ENCODE results near the gene PCDH15. TPM values are rescaled to one million over a fixed set of nuclear protein-coding genes. Genes with fewer than 3 reads are reported as not detected.

The PCDH15 gene
- total RNA-seq, 1 donor from 2014 or later: not detected

DNA sequence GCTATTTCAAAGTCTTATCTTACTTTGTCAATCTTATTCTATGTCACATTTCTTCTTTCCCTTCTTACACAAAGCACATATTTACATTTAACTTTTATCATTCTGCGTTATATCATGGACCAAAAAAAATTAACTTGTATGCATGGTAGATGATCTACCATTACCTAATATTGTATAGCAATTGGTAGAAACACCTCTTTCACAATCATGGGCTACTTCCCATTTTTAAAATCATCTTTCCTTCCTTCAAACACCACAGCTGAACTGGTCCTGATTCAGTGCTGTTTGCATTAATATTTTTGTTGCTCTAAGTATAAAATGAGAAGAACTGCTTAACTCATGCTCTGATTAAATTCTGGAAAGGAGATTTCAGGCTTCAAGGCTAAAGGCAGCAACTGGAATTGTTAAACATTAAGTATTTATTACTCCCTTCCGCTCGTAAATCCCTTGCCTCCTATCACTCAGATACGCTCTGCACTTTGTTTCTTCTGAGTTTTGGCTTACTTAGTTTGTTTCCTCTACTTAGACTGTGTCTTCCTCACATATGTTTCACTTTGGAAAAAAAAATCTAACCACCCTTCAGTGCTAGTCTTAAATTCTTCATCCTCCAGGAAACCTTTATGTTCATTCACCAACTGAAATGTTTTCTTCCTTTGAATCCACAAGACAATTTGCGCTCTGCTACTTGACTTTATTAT lies 901.4 kb downstream of the PCDH15 start:
- Mint-ChIP-seq H3K36me3 (ENCODE audit: low read depth, unreplicated experiment) (no peaks in the 10 kb centered on the region), H3K27me3 (ENCODE audit: low read depth, unreplicated experiment) (no peaks in the 10 kb centered on the region), H3K27ac (ENCODE audit: unreplicated experiment) (no peak overlapping the region), H3K4me1 (ENCODE audit: low read depth, unreplicated experiment) (no peaks in the 10 kb centered on the region), H3K4me3 (ENCODE audit: unreplicated experiment) (no peak overlapping the region), H3K9me3 (ENCODE audit: unreplicated experiment) (no peaks in the 10 kb centered on the region)
- FAIRE-seq (no peak), DNase-seq (ENCODE audit: low read depth) (no peak)
- no peak overlapping the region for H3K9ac ChIP-seq (ENCODE audit: low read length)
- no peaks in the 10 kb centered on the region for H3K9me3 ChIP-seq (ENCODE audit: insufficient read depth, low read depth, low read length)
- H3K36me3 ChIP-seq (ENCODE audit: insufficient read depth, low read length): no peaks in the 10 kb centered on the region
- no peaks in the 10 kb centered on the region for H3K4me1 ChIP-seq (ENCODE audit: insufficient read depth, low read length)
- no peaks in the 10 kb centered on the region for H3K79me2 ChIP-seq (ENCODE audit: insufficient read depth, low read length)
- no peaks in the 10 kb centered on the region for H4K20me1 ChIP-seq (ENCODE audit: insufficient read depth, low read length)
- no peak overlapping the region for H3K4me3 ChIP-seq (ENCODE audit: insufficient read depth, low read depth, low read length)
- TF ChIP-seq, protein P1, sequence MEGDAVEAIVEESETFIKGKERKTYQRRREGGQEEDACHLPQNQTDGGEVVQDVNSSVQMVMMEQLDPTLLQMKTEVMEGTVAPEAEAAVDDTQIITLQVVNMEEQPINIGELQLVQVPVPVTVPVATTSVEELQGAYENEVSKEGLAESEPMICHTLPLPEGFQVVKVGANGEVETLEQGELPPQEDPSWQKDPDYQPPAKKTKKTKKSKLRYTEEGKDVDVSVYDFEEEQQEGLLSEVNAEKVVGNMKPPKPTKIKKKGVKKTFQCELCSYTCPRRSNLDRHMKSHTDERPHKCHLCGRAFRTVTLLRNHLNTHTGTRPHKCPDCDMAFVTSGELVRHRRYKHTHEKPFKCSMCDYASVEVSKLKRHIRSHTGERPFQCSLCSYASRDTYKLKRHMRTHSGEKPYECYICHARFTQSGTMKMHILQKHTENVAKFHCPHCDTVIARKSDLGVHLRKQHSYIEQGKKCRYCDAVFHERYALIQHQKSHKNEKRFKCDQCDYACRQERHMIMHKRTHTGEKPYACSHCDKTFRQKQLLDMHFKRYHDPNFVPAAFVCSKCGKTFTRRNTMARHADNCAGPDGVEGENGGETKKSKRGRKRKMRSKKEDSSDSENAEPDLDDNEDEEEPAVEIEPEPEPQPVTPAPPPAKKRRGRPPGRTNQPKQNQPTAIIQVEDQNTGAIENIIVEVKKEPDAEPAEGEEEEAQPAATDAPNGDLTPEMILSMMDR (IDR thresholded peaks at IDR 0.05; ENCODE audit: insufficient read depth, low read depth, low read length): no peak
- TF ChIP-seq EZH2 (IDR thresholded peaks at IDR 0.05; ENCODE audit: insufficient read depth, low read length): no peak
- H3K4me2 ChIP-seq (ENCODE audit: low read length): no peak overlapping the region
- no peak overlapping the region for H3K27ac ChIP-seq (ENCODE audit: low read depth, low read length)
- H2AFZ ChIP-seq (ENCODE audit: low read depth, low read length): no peak overlapping the region
- H3K27me3 ChIP-seq (ENCODE audit: insufficient read depth, low read length): no peaks in the 10 kb centered on the region

GRCh38 chr10:53898532-53898931 lies 902.5 kb downstream of the PCDH15 start:
- no peaks in the 10 kb centered on the region for H3K36me3 ChIP-seq (ENCODE audit: insufficient read depth, low read length)
- no peak overlapping the region for H3K27ac ChIP-seq (ENCODE audit: low read depth, low read length)
- FAIRE-seq (no peak), DNase-seq (ENCODE audit: low read depth) (no peak)
- no peak overlapping the region for H3K4me2 ChIP-seq (ENCODE audit: low read length)
- Mint-ChIP-seq H3K9me3 (ENCODE audit: unreplicated experiment) (no peaks in the 10 kb centered on the region), H3K4me1 (ENCODE audit: low read depth, unreplicated experiment) (no peaks in the 10 kb centered on the region), H3K36me3 (ENCODE audit: low read depth, unreplicated experiment) (no peaks in the 10 kb centered on the region), H3K4me3 (ENCODE audit: unreplicated experiment) (no peak overlapping the region), H3K27ac (ENCODE audit: unreplicated experiment) (no peak overlapping the region), H3K27me3 (ENCODE audit: low read depth, unreplicated experiment) (no peaks in the 10 kb centered on the region)
- no peaks in the 10 kb centered on the region for H4K20me1 ChIP-seq (ENCODE audit: insufficient read depth, low read length)
- H3K27me3 ChIP-seq (ENCODE audit: insufficient read depth, low read length): no peaks in the 10 kb centered on the region
- H3K4me3 ChIP-seq (ENCODE audit: insufficient read depth, low read depth, low read length): no peak overlapping the region
- H3K79me2 ChIP-seq (ENCODE audit: insufficient read depth, low read length): no peaks in the 10 kb centered on the region
- H2AFZ ChIP-seq (ENCODE audit: low read depth, low read length): no peak overlapping the region
- TF ChIP-seq EZH2 (IDR thresholded peaks at IDR 0.05; ENCODE audit: insufficient read depth, low read length): no peak
- TF ChIP-seq, protein P1 (IDR thresholded peaks at IDR 0.05; ENCODE audit: insufficient read depth, low read depth, low read length): no peak
- no peaks in the 10 kb centered on the region for H3K4me1 ChIP-seq (ENCODE audit: insufficient read depth, low read length)
- H3K9me3 ChIP-seq (ENCODE audit: insufficient read depth, low read depth, low read length): no peaks in the 10 kb centered on the region
- H3K9ac ChIP-seq (ENCODE audit: low read length): no peak overlapping the region

- no peaks in the 10 kb centered on the region for H3K9me3 ChIP-seq (ENCODE audit: insufficient read depth, low read depth, low read length)
- H3K27me3 Mint-ChIP-seq (ENCODE audit: low read depth, unreplicated experiment): no peaks in the 10 kb centered on the region
- no peak overlapping the region for H2AFZ ChIP-seq (ENCODE audit: low read depth, low read length)
- H3K4me1 ChIP-seq (ENCODE audit: insufficient read depth, low read length): no peaks in the 10 kb centered on the region
- H4K20me1 ChIP-seq (ENCODE audit: insufficient read depth, low read length): no peaks in the 10 kb centered on the region
- no peaks in the 10 kb centered on the region for H3K4me1 Mint-ChIP-seq (ENCODE audit: low read depth, unreplicated experiment)
- H3K36me3 ChIP-seq (ENCODE audit: insufficient read depth, low read length): no peaks in the 10 kb centered on the region
- no peak overlapping the region for H3K9ac ChIP-seq (ENCODE audit: low read length)
- H3K79me2 ChIP-seq (ENCODE audit: insufficient read depth, low read length): no peaks in the 10 kb centered on the region
- H3K27ac Mint-ChIP-seq (ENCODE audit: unreplicated experiment): no peak overlapping the region
- H3K4me3 ChIP-seq (ENCODE audit: insufficient read depth, low read depth, low read length): no peak overlapping the region
- H3K27ac ChIP-seq (ENCODE audit: low read depth, low read length): no peak overlapping the region
- H3K36me3 Mint-ChIP-seq (ENCODE audit: low read depth, unreplicated experiment): no peaks in the 10 kb centered on the region
- no peak overlapping the region for H3K4me2 ChIP-seq (ENCODE audit: low read length)
- DNase-seq (ENCODE audit: low read depth) (no peak), FAIRE-seq (no peak)
- TF ChIP-seq, protein P1 (IDR thresholded peaks at IDR 0.05; ENCODE audit: insufficient read depth, low read depth, low read length): no peak
- no peak for TF ChIP-seq EZH2 (IDR thresholded peaks at IDR 0.05; ENCODE audit: insufficient read depth, low read length)
- no peak overlapping the region for H3K4me3 Mint-ChIP-seq (ENCODE audit: unreplicated experiment)
- no peaks in the 10 kb centered on the region for H3K9me3 Mint-ChIP-seq (ENCODE audit: unreplicated experiment)
- no peaks in the 10 kb centered on the region for H3K27me3 ChIP-seq (ENCODE audit: insufficient read depth, low read length)
Observed at GRCh38 chr10:53894145-53894544, 906.9 kb downstream of the PCDH15 start.
